HEK293T (cell line): ENCODE results near the gene EIF6.

Experiments
- BHLHE40 ChIP-seq: fragments of 450-650 bp; IDR thresholded peaks from 2 replicates; pipeline ENCODE4 v1.6.1; 2016; ENCODE audit warnings: mild to moderate bottlenecking, moderate library complexity, borderline replicate concordance
- FOXA1 ChIP-seq: fragments of 450-650 bp; IDR thresholded peaks from 2 replicates; pipeline ENCODE4 v1.6.1; 2016; ENCODE audit warnings: mild to moderate bottlenecking
- FOXK2 ChIP-seq: fragments of 450-650 bp; IDR thresholded peaks from 2 replicates; pipeline ENCODE4 v1.6.1; 2016; ENCODE audit warnings: mild to moderate bottlenecking
- FOXM1 ChIP-seq: fragments of 450-650 bp; IDR thresholded peaks from 2 replicates; pipeline ENCODE4 v1.6.1; 2017; ENCODE audit warnings: mild to moderate bottlenecking, borderline replicate concordance
- SUZ12 ChIP-seq: fragments of 450-650 bp; IDR thresholded peaks from 2 replicates; pipeline ENCODE4 v1.6.1; 2016; ENCODE audit warnings: mild to moderate bottlenecking
- TARDBP ChIP-seq: fragments of 450-650 bp; IDR thresholded peaks from 2 replicates; pipeline ENCODE4 v1.6.1; 2016
- ZNF384 ChIP-seq: fragments of 450-650 bp; IDR thresholded peaks from 2 replicates; pipeline ENCODE4 v1.6.1; 2016

DNA sequence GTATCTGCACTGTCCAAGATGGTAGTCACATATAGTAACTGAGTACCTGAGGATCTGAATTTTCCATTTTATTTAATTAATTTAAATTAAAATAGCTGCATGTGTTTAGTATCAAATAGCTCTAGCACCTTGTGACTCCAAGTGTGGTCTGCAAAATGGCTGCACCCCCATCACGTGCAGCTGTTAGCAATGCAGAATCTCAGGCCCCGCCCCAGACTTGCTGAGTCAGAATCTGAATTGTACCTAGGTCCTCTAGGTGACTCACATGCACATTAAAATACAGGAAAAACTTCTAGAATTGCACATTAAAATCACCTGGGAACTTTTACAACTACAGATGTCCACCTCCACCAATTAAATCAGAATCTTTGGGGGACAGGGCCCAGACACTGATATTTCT, 26.8 kb upstream of the EIF6 start:
- no peak for TF ChIP-seq FOXM1
- TF ChIP-seq SUZ12, result no peak
- no peak for TF ChIP-seq FOXK2
- TF ChIP-seq BHLHE40, result no peak
- TF ChIP-seq TARDBP, result no peak
- no peak for TF ChIP-seq ZNF384
- TF ChIP-seq FOXA1, result no peak
